Inflammatory macrophage treated with lipopolysaccharide for 1 hour (primary cell): Measurements from ENCODE around the gene PEX5.

Source experiments
- DNase-seq, 2 donors: peaks; one replicate each; pipeline ENCODE4 v3.0.0-alpha.2; 2020 to 2022

PEX5 gene

GRCh38 chr12:7189398-7190267, at the start of gene PEX5:
Gene PEX5 (plus strand): TSS chr12:7189686. CDS start chr12:7190378, 692 bp downstream.
- peak; percentile 84 to 86 for DNase-seq

- no peak for DNase-seq
Observed at GRCh38 chr12:7141351-7142005, 48.0 kb upstream of the PEX5 start.

- DNase-seq, result peak; percentile 56 to 80
Observed at GRCh38 chr12:7142056-7142644, 47.3 kb upstream of the PEX5 start.

GRCh38 chr12:7142809-7143465, 46.5 kb upstream of the PEX5 start:
- no peak for DNase-seq

GRCh38 chr12:7143564-7143963, 45.9 kb upstream of the PEX5 start:
- no peak for DNase-seq

- peak in 1 of 2 donors; percentile 66 for DNase-seq
Observed at GRCh38 chr12:7144414-7145120, 44.9 kb upstream of the PEX5 start.

- DNase-seq, result no peak
Observed at GRCh38 chr12:7145671-7146070, 43.8 kb upstream of the PEX5 start.

- DNase-seq, result no peak
Observed at GRCh38 chr12:7146228-7146627, 43.3 kb upstream of the PEX5 start.

GRCh38 chr12:7146906-7147305, 42.6 kb upstream of the PEX5 start:
- DNase-seq, result no peak

- no peak for DNase-seq
Observed at GRCh38 chr12:7150356-7150755, 39.1 kb upstream of the PEX5 start.

- no peak for DNase-seq
Observed at GRCh38 chr12:7150841-7151240, 38.6 kb upstream of the PEX5 start.

- no peak for DNase-seq
Observed at GRCh38 chr12:7151532-7151931, 38.0 kb upstream of the PEX5 start.

GRCh38 chr12:7152818-7153217, 36.7 kb upstream of the PEX5 start:
- no peak for DNase-seq

- no peak for DNase-seq
Observed at GRCh38 chr12:7154042-7154441, 35.4 kb upstream of the PEX5 start.

- no peak for DNase-seq
Observed at GRCh38 chr12:7154901-7155470, 34.5 kb upstream of the PEX5 start.

- DNase-seq, result no peak
Observed at GRCh38 chr12:7155471-7156034, 33.9 kb upstream of the PEX5 start.

GRCh38 chr12:7156259-7157197, 33.0 kb upstream of the PEX5 start:
- no peak for DNase-seq

GRCh38 chr12:7157391-7157790, 32.1 kb upstream of the PEX5 start:
- DNase-seq, result no peak

- no peak for DNase-seq
Observed at GRCh38 chr12:7158781-7159609, 30.5 kb upstream of the PEX5 start.

GRCh38 chr12:7160183-7160582, 29.3 kb upstream of the PEX5 start:
- DNase-seq, result no peak
